Endothelial cell of umbilical vein (primary cell): ENCODE data around the gene CCN5.

Experiments
- EZH2 ChIP-seq: IDR thresholded peaks from 2 replicates; pipeline ENCODE4 v1.6.1; 2012; ENCODE audit warnings: borderline replicate concordance, low read depth, mild to moderate bottlenecking, moderate library complexity, low read length, inconsistent platforms; ENCODE audit not compliant: severe bottlenecking
- JUN ChIP-seq: IDR thresholded peaks from 2 replicates; pipeline ENCODE4 v1.6.1; 2011; ENCODE audit warnings: borderline replicate concordance, low read depth; ENCODE audit not compliant: insufficient read length, insufficient read depth
- MYC ChIP-seq: IDR thresholded peaks from one replicate; pipeline ENCODE4 v1.6.1; 2011; ENCODE audit warnings: mild to moderate bottlenecking, low read depth, low read length
- POLR2A ChIP-seq: IDR thresholded peaks from 2 replicates; pipeline ENCODE4 v1.6.1; 2012; ENCODE audit warnings: low read depth, mild to moderate bottlenecking, control low read depth, low read length
- POLR2AphosphoS5 ChIP-seq: IDR thresholded peaks from 2 replicates; pipeline ENCODE4 v1.6.1; 2012; ENCODE audit warnings: low read depth, mild to moderate bottlenecking, control low read depth, low read length, moderate library complexity; ENCODE audit not compliant: insufficient read depth
- TF ChIP-seq, protein P1 (sequence below), 2 donors: IDR thresholded peaks; 1 replicate in 1 of 2; 2 replicates in 1 of 2; pipeline ENCODE4 v1.5.1; 2011; ENCODE audit warnings: low read length in 2 of 2, mild to moderate bottlenecking in 2 of 2, moderate library complexity in 2 of 2, control low read depth in 1 of 2, inconsistent platforms in 1 of 2, low read depth in 1 of 2; ENCODE audit not compliant: insufficient read depth in 1 of 2; ENCODE audit errors: extremely low read depth in 1 of 2

DNA sequence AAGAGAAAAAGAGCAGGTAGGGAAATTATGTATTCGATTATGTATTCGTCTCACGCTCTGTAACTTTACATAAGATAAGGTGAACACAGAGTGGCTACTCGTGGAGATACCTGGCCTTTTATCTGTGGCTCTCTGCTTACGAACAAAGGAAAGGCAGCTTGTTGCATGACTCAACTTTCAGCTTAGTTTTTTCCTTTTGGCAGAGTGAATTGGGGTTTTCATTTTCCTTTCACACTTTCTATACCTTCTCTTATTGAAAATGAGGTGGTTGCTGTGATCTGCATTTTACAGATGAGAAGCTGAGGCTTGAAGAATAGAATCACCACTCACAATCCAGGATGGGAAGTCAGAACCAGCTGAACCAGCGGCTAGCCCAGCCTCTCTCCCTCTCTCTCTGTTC, 17.2 kb downstream of the CCN5 start:
- no peak for TF ChIP-seq POLR2AphosphoS5
- TF ChIP-seq, protein P1, sequence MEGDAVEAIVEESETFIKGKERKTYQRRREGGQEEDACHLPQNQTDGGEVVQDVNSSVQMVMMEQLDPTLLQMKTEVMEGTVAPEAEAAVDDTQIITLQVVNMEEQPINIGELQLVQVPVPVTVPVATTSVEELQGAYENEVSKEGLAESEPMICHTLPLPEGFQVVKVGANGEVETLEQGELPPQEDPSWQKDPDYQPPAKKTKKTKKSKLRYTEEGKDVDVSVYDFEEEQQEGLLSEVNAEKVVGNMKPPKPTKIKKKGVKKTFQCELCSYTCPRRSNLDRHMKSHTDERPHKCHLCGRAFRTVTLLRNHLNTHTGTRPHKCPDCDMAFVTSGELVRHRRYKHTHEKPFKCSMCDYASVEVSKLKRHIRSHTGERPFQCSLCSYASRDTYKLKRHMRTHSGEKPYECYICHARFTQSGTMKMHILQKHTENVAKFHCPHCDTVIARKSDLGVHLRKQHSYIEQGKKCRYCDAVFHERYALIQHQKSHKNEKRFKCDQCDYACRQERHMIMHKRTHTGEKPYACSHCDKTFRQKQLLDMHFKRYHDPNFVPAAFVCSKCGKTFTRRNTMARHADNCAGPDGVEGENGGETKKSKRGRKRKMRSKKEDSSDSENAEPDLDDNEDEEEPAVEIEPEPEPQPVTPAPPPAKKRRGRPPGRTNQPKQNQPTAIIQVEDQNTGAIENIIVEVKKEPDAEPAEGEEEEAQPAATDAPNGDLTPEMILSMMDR (IDR thresholded peaks at IDR 0.05; ENCODE audit: extremely low read depth in 1 of 2, insufficient read depth in 1 of 2, low read depth in 1 of 2, low read length in 2 of 2), result no peak
- TF ChIP-seq POLR2A, result no peak
- TF ChIP-seq MYC, result no peak
- no peak for TF ChIP-seq JUN
- no peak for TF ChIP-seq EZH2
